Prostate gland (tissue), 2 donors: ENCODE results near the gene SMIM44. TPM values are rescaled to one million over a fixed set of nuclear protein-coding genes. Genes with fewer than 3 reads are reported as not detected.

Source experiments
- DNase-seq: peaks from one replicate; pipeline ENCODE4 v3.0.0-alpha.2; 2019; ENCODE audit warnings: low spot score
- H3K27ac ChIP-seq, 2 donors: fragments of 200-600 bp; sonication (generic); 2 replicates each; pipeline ENCODE4 v1.5.1; 2017 to 2019
- H3K27me3 ChIP-seq: fragments of 200-600 bp; sonication (generic); replicated peaks from 2 replicates; pipeline ENCODE4 v1.5.1; 2019; ENCODE audit not compliant: insufficient read depth
- H3K36me3 ChIP-seq, 2 donors: fragments of 200-600 bp; sonication (generic); 1 replicate in 1 of 2; 2 replicates in 1 of 2; pipeline versions ENCODE4 v1.5.1 to v1.8.1; 2017 to 2019
- H3K4me1 ChIP-seq: fragments of 200-600 bp; sonication (generic); replicated peaks from 2 replicates; pipeline ENCODE4 v1.5.1; 2019
- H3K4me3 ChIP-seq, 2 donors: fragments of 200-600 bp; sonication (generic); 2 replicates each; pipeline ENCODE4 v1.5.1; 2017 to 2019
- H3K9me3 ChIP-seq: fragments of 200-600 bp; sonication (generic); 2 replicates; pipeline ENCODE4 v1.5.1; 2017
- POLR2A ChIP-seq: fragments of 450-650 bp; IDR thresholded peaks from one replicate; pipeline ENCODE4 v1.6.1; 2016; ENCODE audit warnings: antibody characterized with exemption, mild to moderate bottlenecking
- POLR2AphosphoS5 ChIP-seq: sonication (generic); formaldehyde crosslinking; IDR thresholded peaks from one replicate; pipeline ENCODE4 v1.6.1; 2017; ENCODE audit warnings: antibody characterized with exemption
- WGBS: methylation state at CpG from one replicate; pipeline ENCODE4 v1.1.5; 2018; 5-methylcytosine and 5-hydroxymethylcytosine counted together
- intact Hi-C: fragments of 100-400 bp; cut with DNase I; formaldehyde crosslinking; loops from one replicate; pipeline ENCODE4 v1.14.2; 2022
- total RNA-seq, 2 donors: library from RNA; depleted of rRNA; stranded (reverse); fragments of >200 nt; gene quantifications; one replicate each; pipeline ENCODE4 v1.1.0, GENCODE V29; 2016
- TF ChIP-seq, protein P1 (sequence below), 4 experiments: fragments of 200-600 bp in 2 of 4; fragments of 450-650 bp in 2 of 4; sonication (generic) in 2 of 4; IDR thresholded peaks; 1 replicate in 3 of 4; 2 replicates in 1 of 4; pipeline ENCODE4 v1.5.1; 2016 to 2019; ENCODE audit warnings: antibody characterized with exemption in 4 of 4, mild to moderate bottlenecking in 2 of 4, moderate library complexity in 2 of 4

Gene SMIM44
- total RNA-seq, 2 donors from 2014 or later = 1.7 TPM; not detected in 1

GRCh38 chr19:3466635-3467034, 16.6 kb downstream of the SMIM44 start:
- WGBS = 55% methylated on average over 9 of the region's 9 CpGs
- peak overlapping the region; percentile 30 to 38 for H3K27ac ChIP-seq

DNA sequence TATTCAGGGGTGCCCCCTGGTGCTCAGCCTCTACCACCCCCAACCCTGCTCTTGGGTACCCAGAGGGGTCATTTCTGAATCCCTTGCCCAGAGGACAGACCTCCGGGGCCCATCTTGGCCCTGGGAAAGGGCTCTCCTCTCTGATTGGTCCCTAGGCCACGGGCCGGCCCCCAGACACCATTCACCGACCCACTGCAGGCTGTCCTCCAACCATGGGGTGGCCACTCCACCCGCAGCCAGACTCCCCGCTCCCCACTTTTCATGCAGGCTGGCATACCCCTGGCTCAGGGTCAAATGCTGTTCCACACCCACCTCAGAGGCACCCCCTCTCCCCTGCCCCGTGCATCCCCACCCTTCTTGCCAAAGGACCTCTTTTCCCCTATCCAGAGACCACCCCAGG, 17.7 kb downstream of the SMIM44 start:
- Histone ChIP-seq H3K27ac (peak overlapping the region; percentile 30 to 38), H3K4me1 (no peaks in the 10 kb centered on the region), H3K9me3 (no peaks in the 10 kb centered on the region), H3K36me3 (peaks cover 0 to 6% of the 10 kb centered on the region in 2 donors), H3K27me3 (no peaks in the 10 kb centered on the region), H3K4me3 (no peak overlapping the region)
- intact Hi-C loops = loop anchor here (5.0 kb wide), 1 partner anchor 33 kb away; no protein-coding TSS in a partner anchor
- TF ChIP-seq, protein P1, sequence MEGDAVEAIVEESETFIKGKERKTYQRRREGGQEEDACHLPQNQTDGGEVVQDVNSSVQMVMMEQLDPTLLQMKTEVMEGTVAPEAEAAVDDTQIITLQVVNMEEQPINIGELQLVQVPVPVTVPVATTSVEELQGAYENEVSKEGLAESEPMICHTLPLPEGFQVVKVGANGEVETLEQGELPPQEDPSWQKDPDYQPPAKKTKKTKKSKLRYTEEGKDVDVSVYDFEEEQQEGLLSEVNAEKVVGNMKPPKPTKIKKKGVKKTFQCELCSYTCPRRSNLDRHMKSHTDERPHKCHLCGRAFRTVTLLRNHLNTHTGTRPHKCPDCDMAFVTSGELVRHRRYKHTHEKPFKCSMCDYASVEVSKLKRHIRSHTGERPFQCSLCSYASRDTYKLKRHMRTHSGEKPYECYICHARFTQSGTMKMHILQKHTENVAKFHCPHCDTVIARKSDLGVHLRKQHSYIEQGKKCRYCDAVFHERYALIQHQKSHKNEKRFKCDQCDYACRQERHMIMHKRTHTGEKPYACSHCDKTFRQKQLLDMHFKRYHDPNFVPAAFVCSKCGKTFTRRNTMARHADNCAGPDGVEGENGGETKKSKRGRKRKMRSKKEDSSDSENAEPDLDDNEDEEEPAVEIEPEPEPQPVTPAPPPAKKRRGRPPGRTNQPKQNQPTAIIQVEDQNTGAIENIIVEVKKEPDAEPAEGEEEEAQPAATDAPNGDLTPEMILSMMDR (IDR thresholded peaks at IDR 0.05) = no peak
- no peak for TF ChIP-seq POLR2A
- no peak for TF ChIP-seq POLR2AphosphoS5
- 68% methylated on average over 7 of the region's 7 CpGs for WGBS
- DNase-seq = no peak

More at GRCh38 chr19:3466635-3467034, 16.6 kb downstream of the SMIM44 start:
- H3K4me1 ChIP-seq = no peaks in the 10 kb centered on the region
- intact Hi-C loops = loop anchor here (5.0 kb wide), 1 partner anchor 34 kb away; no protein-coding TSS in a partner anchor
- DNase-seq = no peak
- H3K27me3 ChIP-seq = no peaks in the 10 kb centered on the region
- no peaks in the 10 kb centered on the region for H3K9me3 ChIP-seq
- TF ChIP-seq POLR2A (no peak), POLR2AphosphoS5 (peak; percentile 16)
- no peak overlapping the region for H3K4me3 ChIP-seq
- H3K36me3 ChIP-seq = peaks cover 0 to 6% of the 10 kb centered on the region in 2 donors

DNA sequence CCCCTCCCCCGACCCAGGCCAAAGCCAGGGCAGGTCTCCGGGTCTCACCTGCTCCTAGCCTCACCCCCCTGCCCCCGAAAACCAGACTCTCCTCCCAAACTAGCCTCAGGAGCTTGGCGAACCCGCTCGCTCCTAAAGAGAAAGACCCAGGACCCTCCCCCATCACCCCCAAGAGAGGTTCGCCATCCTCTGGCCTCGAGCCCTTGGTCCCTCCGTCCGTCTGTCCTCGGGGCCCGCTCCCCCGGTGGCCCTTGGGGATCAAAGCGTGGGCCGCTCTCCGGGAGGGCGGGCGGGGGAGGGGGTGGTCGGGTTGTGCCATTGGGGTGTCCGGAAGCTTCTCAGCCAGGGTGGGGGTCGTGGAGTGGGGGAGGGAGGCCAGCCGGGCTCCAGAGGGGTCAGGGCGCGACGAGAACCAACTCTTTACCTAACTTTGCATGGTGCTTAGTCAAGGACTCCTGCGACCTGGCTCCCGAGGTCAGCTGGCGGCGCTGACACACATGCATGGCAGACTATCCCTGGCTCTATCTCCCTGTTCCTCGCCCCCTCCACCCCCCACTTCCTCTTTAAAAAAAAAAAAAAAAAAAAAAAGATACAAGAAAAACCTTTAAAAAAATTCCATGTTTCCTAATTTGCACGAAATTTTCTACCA, 18.5 kb downstream of the SMIM44 start:
- peaks cover 0 to 6% of the 10 kb centered on the region in 2 donors for H3K36me3 ChIP-seq
- H3K4me3 ChIP-seq = no peak overlapping the region
- no peaks in the 10 kb centered on the region for H3K9me3 ChIP-seq
- intact Hi-C loops = loop anchor here (5.0 kb wide), 1 partner anchor 32 kb away; no protein-coding TSS in a partner anchor
- no peaks in the 10 kb centered on the region for H3K4me1 ChIP-seq
- H3K27ac ChIP-seq = peak overlapping the region in 1 of 2 donors; percentile 48
- TF ChIP-seq, protein P1 (IDR thresholded peaks at IDR 0.05) = no peak
- TF ChIP-seq POLR2A = no peak
- no peak for DNase-seq
- 81% methylated on average over 30 of the region's 31 CpGs for WGBS
- no peaks in the 10 kb centered on the region for H3K27me3 ChIP-seq

- intact Hi-C loops = no loop called here
- H3K27ac ChIP-seq = peak overlapping the region; percentile 42 to 48
- H3K9me3 ChIP-seq = no peaks in the 10 kb centered on the region
- H3K27me3 ChIP-seq = no peaks in the 10 kb centered on the region
- no peaks in the 10 kb centered on the region for H3K4me1 ChIP-seq
- 73% methylated on average over 43 of the region's 57 CpGs for WGBS
- peaks cover 0 to 6% of the 10 kb centered on the region in 2 donors for H3K36me3 ChIP-seq
- H3K4me3 ChIP-seq = no peak overlapping the region
- no peak for DNase-seq
- no peak for TF ChIP-seq POLR2AphosphoS5
These were observed 19.3 kb downstream of the SMIM44 start for GRCh38 chr19:3463714-3464586.

GRCh38 chr19:3462991-3463713, 20.1 kb downstream of the SMIM44 start:
- H3K36me3 ChIP-seq = peaks cover 0 to 6% of the 10 kb centered on the region in 2 donors
- TF ChIP-seq, protein P1 (IDR thresholded peaks at IDR 0.05) = no peak
- TF ChIP-seq POLR2A (no peak), POLR2AphosphoS5 (no peak)
- intact Hi-C loops = no loop called here
- no peaks in the 10 kb centered on the region for H3K4me1 ChIP-seq
- H3K27ac ChIP-seq = peak overlapping the region; percentile 42 to 48
- no peak for DNase-seq
- no peaks in the 10 kb centered on the region for H3K9me3 ChIP-seq
- no peaks in the 10 kb centered on the region for H3K27me3 ChIP-seq
- 63% methylated on average over 36 of the region's 58 CpGs for whole genome bisulfite sequencing
- no peak overlapping the region for H3K4me3 ChIP-seq
